Panc1 (cell line): Measurements from ENCODE around the gene CCT5. TPM values are rescaled to one million over a fixed set of nuclear protein-coding genes. Genes with fewer than 3 reads are reported as not detected.

ENCODE experiments used
- ATAC-seq: fragments of 200-7000 bp; cut with Tn5 transposase; 2 replicates; pipeline ENCODE4 v1.9.1; 2020; ENCODE audit warnings: mild to moderate bottlenecking, moderate library complexity
- BruUV-seq: library from RNA; stranded (reverse); fragments of 400-500 nt; replicated peaks from 2 replicates; lab custom pipeline; 2021; lab: Mats Ljungman, UMichigan
- CTCF ChIA-PET: fragments of 300-600 bp; sonication (Branson Sonifier 250); formaldehyde crosslinking; loops from one replicate; lab custom pipeline; 2022; ENCODE audit warnings: antibody characterized with exemption; lab: Charles Lee
- POLR2A ChIA-PET: fragments of 300-600 bp; sonication (Branson Sonifier 250); formaldehyde crosslinking; loops from one replicate; lab custom pipeline; 2022; ENCODE audit warnings: antibody characterized with exemption; lab: Charles Lee
- DNase-seq: peaks from one replicate; pipeline ENCODE4 v3.0.0-alpha.2; 2010; ENCODE audit warnings: low read depth, low spot score
- H3K27ac ChIP-seq: 2 replicates; pipeline ENCODE4 v1.5.1; 2011; ENCODE audit warnings: mild to moderate bottlenecking, low read length, inconsistent platforms
- H3K27me3 ChIP-seq: fragments of 200-500 bp; sonication (Bioruptor generic); 2 replicates; pipeline ENCODE4 v1.6.0; 2014; ENCODE audit warnings: low read length, inconsistent platforms; ENCODE audit not compliant: control insufficient read depth, insufficient read depth
- H3K36me3 ChIP-seq: fragments of 200-500 bp; sonication (Bioruptor generic); 2 replicates; pipeline ENCODE4 v1.5.1; 2014; ENCODE audit warnings: inconsistent platforms, mild to moderate bottlenecking, low read length, moderate library complexity; ENCODE audit not compliant: control insufficient read depth, insufficient read depth
- H3K4me1 ChIP-seq: 2 replicates; pipeline ENCODE4 v1.5.1; 2011; ENCODE audit warnings: inconsistent platforms, mild to moderate bottlenecking, low read length, moderate library complexity; ENCODE audit not compliant: control insufficient read depth, insufficient read depth
- H3K4me3 ChIP-seq, 2 experiments: 2 replicates each; pipeline ENCODE4 v1.5.1; 2011 to 2012; ENCODE audit warnings: low read depth in 2 of 2, low read length in 2 of 2, mild to moderate bottlenecking in 2 of 2, inconsistent platforms in 1 of 2, moderate library complexity in 1 of 2
- H3K9me3 ChIP-seq: fragments of 200-500 bp; sonication (Bioruptor generic); 2 replicates; pipeline ENCODE4 v1.5.1; 2014; ENCODE audit warnings: low read depth, mild to moderate bottlenecking, inconsistent platforms, low read length, moderate library complexity; ENCODE audit not compliant: control insufficient read depth, insufficient read depth
- CTCF ChIP-seq: fragments of 450-650 bp; IDR thresholded peaks from 2 replicates; pipeline ENCODE4 v1.5.1; 2017; ENCODE audit warnings: mild to moderate bottlenecking
- POLR2AphosphoS5 ChIP-seq: IDR thresholded peaks from 2 replicates; pipeline ENCODE4 v1.6.1; 2012; ENCODE audit warnings: mild to moderate bottlenecking, low read depth, low read length, moderate library complexity
- REST ChIP-seq, 2 experiments: IDR thresholded peaks; 2 replicates each; pipeline ENCODE4 v1.6.1; 2011 to 2012; ENCODE audit warnings: low read depth in 2 of 2, control low read depth in 1 of 2, low read length in 1 of 2, mild to moderate bottlenecking in 1 of 2, moderate library complexity in 1 of 2; ENCODE audit not compliant: insufficient read depth in 1 of 2
- SIN3A ChIP-seq: IDR thresholded peaks from 2 replicates; pipeline ENCODE4 v1.6.1; 2012; ENCODE audit warnings: low read depth, mild to moderate bottlenecking, low read length, moderate library complexity, borderline replicate concordance; ENCODE audit not compliant: insufficient read depth
- TCF7L2 ChIP-seq: IDR thresholded peaks from 2 replicates; pipeline ENCODE4 v1.6.1; 2011; ENCODE audit warnings: mild to moderate bottlenecking, low read depth, low read length, inconsistent platforms
- in situ Hi-C: cut with HindIII; loops from 2 replicates; pipeline ENCODE4 v1.10.0; 2016; ENCODE audit warnings: low sequenced_read_pairs, low pct_unique_long_range_greater_than_20kb
- intact Hi-C: fragments of 100-400 bp; cut with micrococcal nuclease; formaldehyde crosslinking; loops from one replicate; pipeline ENCODE4 v1.10.0; 2022; ENCODE audit not compliant: unreplicated experiment
- total RNA-seq: library from RNA; stranded (reverse); gene quantifications from one replicate; pipeline ENCODE4 v1.2.1, GENCODE V29; 2021; ENCODE audit not compliant: unreplicated experiment

The CCT5 gene
- total RNA-seq, 1 experiment from 2014 or later: 476 TPM

- no peaks in the 10 kb centered on the region for H3K36me3 ChIP-seq
- H3K27ac ChIP-seq: no peak overlapping the region
- no peaks in the 10 kb centered on the region for H3K9me3 ChIP-seq
- TF ChIP-seq POLR2AphosphoS5: no peak
- no peak for TF ChIP-seq REST (IDR thresholded peaks at IDR 0.05; ENCODE audit: insufficient read depth in 1 of 2, low read depth in 2 of 2, low read length in 1 of 2)
- no peak for TF ChIP-seq CTCF
- no peak for TF ChIP-seq SIN3A
- TF ChIP-seq TCF7L2: no peak
- ChIA-PET POLR2A (no interaction called here), CTCF (no interaction called here)
- no peak for ATAC-seq
- intact Hi-C loops: no loop called here
- H3K27me3 ChIP-seq: no peaks in the 10 kb centered on the region
- H3K4me3 ChIP-seq: no peak overlapping the region
- in situ Hi-C loops: no loop called here
- no TSS peak for BruUV-seq
- peaks cover 13% of the 10 kb centered on the region; the same call in 1 of the 2 replicates for H3K4me1 ChIP-seq
- no peak for DNase-seq
Measured at GRCh38 chr5:10291692-10292339, 41.7 kb downstream of the CCT5 start.

- ATAC-seq: no peak
- TF ChIP-seq CTCF (no peak), REST (IDR thresholded peaks at IDR 0.05; ENCODE audit: insufficient read depth in 1 of 2, low read depth in 2 of 2, low read length in 1 of 2) (no peak), POLR2AphosphoS5 (no peak), SIN3A (no peak), TCF7L2 (no peak)
- BruUV-seq: no TSS peak
Measured at GRCh38 chr5:10293907-10294662, 44.0 kb downstream of the CCT5 start.

More at GRCh38 chr5:10293907-10294662, 44.0 kb downstream of the CCT5 start:
- Histone ChIP-seq H3K4me3 (no peak overlapping the region), H3K9me3 (no peaks in the 10 kb centered on the region), H3K4me1 (peaks cover 6% of the 10 kb centered on the region; the same call in 1 of the 2 replicates), H3K27ac (no peak overlapping the region), H3K27me3 (no peaks in the 10 kb centered on the region), H3K36me3 (no peaks in the 10 kb centered on the region)
- ChIA-PET POLR2A (interaction anchor here (0.6 to 0.7 kb wide), 4 partner anchors 17 to 204 kb away, joined by 3 to 8 read pairs (median 4); no protein-coding TSS in a partner anchor), CTCF (interaction anchor here (0.7 to 1.6 kb wide), 2 partner anchors 11 to 100 kb away, joined by 3 to 6 read pairs; no protein-coding TSS in a partner anchor)
- no peak for DNase-seq
- intact Hi-C loops: no loop called here
- in situ Hi-C loops: no loop called here
